H9 (cell line): ENCODE measurements around the gene PRR23A. TPM values are rescaled to one million over a fixed set of nuclear protein-coding genes. Genes with fewer than 3 reads are reported as not detected.

Source experiments
- DNase-seq: peaks from one replicate; pipeline ENCODE4 v3.0.0-alpha.2; 2017
- H2AFZ ChIP-seq: one replicate; pipeline ENCODE4 v1.6.1; 2013; ENCODE audit warnings: mild to moderate bottlenecking, low read length, control low read depth, moderate library complexity
- H2AK5ac ChIP-seq: 2 replicates; pipeline ENCODE4 v1.6.1; 2013; ENCODE audit warnings: low read length, control low read depth, mixed read lengths; ENCODE audit not compliant: insufficient read length
- H2BK120ac ChIP-seq: one replicate; pipeline ENCODE4 v1.6.1; 2013; ENCODE audit warnings: low read depth, mild to moderate bottlenecking, low read length, control low read depth, inconsistent platforms; ENCODE audit not compliant: poor library complexity, severe bottlenecking
- H2BK12ac ChIP-seq: 2 replicates; pipeline ENCODE4 v1.6.1; 2013; ENCODE audit warnings: low read length, control low read depth, mixed read lengths, low read depth; ENCODE audit not compliant: insufficient read length
- H2BK15ac ChIP-seq: 2 replicates; pipeline ENCODE4 v1.6.1; 2013; ENCODE audit warnings: low read depth, low read length, control low read depth
- H2BK20ac ChIP-seq: one replicate; pipeline ENCODE4 v1.6.1; 2013; ENCODE audit warnings: low read depth, mild to moderate bottlenecking, low read length, control low read depth, inconsistent platforms; ENCODE audit not compliant: poor library complexity, severe bottlenecking
- H2BK5ac ChIP-seq: 2 replicates; pipeline ENCODE4 v1.6.1; 2013; ENCODE audit warnings: low read length, control low read depth, mixed read lengths; ENCODE audit not compliant: insufficient read length
- H3K14ac ChIP-seq: 2 replicates; pipeline ENCODE4 v1.6.1; 2013; ENCODE audit warnings: low read length, control low read depth; ENCODE audit not compliant: insufficient read depth
- H3K18ac ChIP-seq: 2 replicates; pipeline ENCODE4 v1.6.1; 2013; ENCODE audit warnings: low read depth, mild to moderate bottlenecking, mixed read lengths, low read length, control low read depth; ENCODE audit not compliant: insufficient read length
- H3K23ac ChIP-seq: 2 replicates; pipeline ENCODE4 v1.6.1; 2013; ENCODE audit warnings: low read length, control low read depth, mixed read lengths, low read depth; ENCODE audit not compliant: insufficient read length
- H3K23me2 ChIP-seq: 2 replicates; pipeline ENCODE4 v1.6.1; 2013; ENCODE audit warnings: low read depth, mild to moderate bottlenecking, mixed read lengths, low read length, control low read depth; ENCODE audit not compliant: insufficient read length, poor library complexity, severe bottlenecking
- H3K27ac ChIP-seq: 2 replicates; pipeline ENCODE4 v1.5.1; 2013; ENCODE audit warnings: low read length, control low read depth, mixed read lengths, low read depth; ENCODE audit not compliant: insufficient read length
- H3K27me3 ChIP-seq: 2 replicates; pipeline ENCODE4 v1.6.1; 2013; ENCODE audit warnings: low read length, control low read depth, inconsistent platforms; ENCODE audit not compliant: insufficient read depth
- H3K4ac ChIP-seq: 2 replicates; pipeline ENCODE4 v1.6.1; 2013; ENCODE audit warnings: low read depth, mild to moderate bottlenecking, control low read depth, inconsistent platforms, low read length, moderate library complexity
- H3K4me1 ChIP-seq: 2 replicates; pipeline ENCODE4 v1.6.1; 2013; ENCODE audit warnings: low read length, control low read depth, inconsistent platforms; ENCODE audit not compliant: insufficient read depth
- H3K4me2 ChIP-seq: 2 replicates; pipeline ENCODE4 v1.6.1; 2013; ENCODE audit warnings: low read length, control low read depth, mixed read lengths; ENCODE audit not compliant: insufficient read length, insufficient read depth
- H3K56ac ChIP-seq: 2 replicates; pipeline ENCODE4 v1.6.1; 2013; ENCODE audit warnings: low read depth, mild to moderate bottlenecking, mixed read lengths, low read length, control low read depth; ENCODE audit not compliant: insufficient read length
- H3K79me1 ChIP-seq: 2 replicates; pipeline ENCODE4 v1.6.1; 2013; ENCODE audit warnings: low read depth, mild to moderate bottlenecking, moderate library complexity, low read length, control low read depth, inconsistent platforms; ENCODE audit not compliant: insufficient read depth, poor library complexity, severe bottlenecking
- H3K79me2 ChIP-seq: 2 replicates; pipeline ENCODE4 v1.6.1; 2013; ENCODE audit warnings: low read length, control low read depth, inconsistent platforms; ENCODE audit not compliant: insufficient read depth
- H3K9ac ChIP-seq: 2 replicates; pipeline ENCODE4 v1.6.1; 2013; ENCODE audit warnings: low read length, control low read depth, mixed read lengths; ENCODE audit not compliant: insufficient read length; ENCODE audit errors: extremely low read depth
- H3K9me3 ChIP-seq: one replicate; pipeline ENCODE4 v1.6.1; 2013; ENCODE audit warnings: low read depth, low read length, inconsistent platforms; ENCODE audit not compliant: control insufficient read depth
- H3T11ph ChIP-seq: one replicate; pipeline ENCODE4 v1.6.1; 2013; ENCODE audit warnings: mild to moderate bottlenecking, low read length, control low read depth, inconsistent platforms
- H4K20me1 ChIP-seq: one replicate; pipeline ENCODE4 v1.6.1; 2013; ENCODE audit not compliant: control insufficient read depth, insufficient read length, insufficient read depth
- H4K5ac ChIP-seq: 2 replicates; pipeline ENCODE4 v1.6.1; 2013; ENCODE audit warnings: low read depth, mild to moderate bottlenecking, mixed read lengths, low read length, control low read depth; ENCODE audit not compliant: insufficient read length
- H4K8ac ChIP-seq: replicated peaks from 2 replicates; pipeline ENCODE4 v1.6.1; 2013; ENCODE audit warnings: low read length, control low read depth, mixed read lengths, low read depth; ENCODE audit not compliant: insufficient read length
- H4K91ac ChIP-seq: 2 replicates; pipeline ENCODE4 v1.6.1; 2013; ENCODE audit warnings: low read depth, mild to moderate bottlenecking, moderate library complexity, mixed read lengths, low read length, control low read depth; ENCODE audit not compliant: insufficient read length
- H3K27ac Mint-ChIP-seq, 3 experiments: 2 replicates in 2 of 3; 3 replicates in 1 of 3; pipeline ENCODE4 v1.8.0; 2020 to 2021; ENCODE audit warnings: mixed read lengths in 3 of 3, mild to moderate bottlenecking in 1 of 3, moderate library complexity in 1 of 3
- H3K27me3 Mint-ChIP-seq: 2 replicates; pipeline ENCODE4 v1.8.0; 2021; ENCODE audit warnings: low read depth, mild to moderate bottlenecking, moderate library complexity, mixed read lengths
- H3K36me3 Mint-ChIP-seq, 3 experiments: 2 replicates in 2 of 3; 3 replicates in 1 of 3; pipeline ENCODE4 v1.8.0; 2020 to 2021; ENCODE audit warnings: low read depth in 3 of 3, mixed read lengths in 3 of 3; ENCODE audit not compliant: insufficient read depth in 1 of 3
- H3K4me1 Mint-ChIP-seq, 2 experiments: 2 replicates each; pipeline ENCODE4 v1.8.0; 2020; ENCODE audit warnings: mixed read lengths in 2 of 2
- H3K4me3 Mint-ChIP-seq, 2 experiments: 2 replicates in 1 of 2; 3 replicates in 1 of 2; pipeline ENCODE4 v1.8.0; 2020 to 2021; ENCODE audit warnings: mild to moderate bottlenecking in 2 of 2, mixed read lengths in 2 of 2, moderate library complexity in 1 of 2
- H3K9me3 Mint-ChIP-seq, 2 experiments: 2 replicates in 1 of 2; 3 replicates in 1 of 2; pipeline ENCODE4 v1.8.0; 2020; ENCODE audit warnings: mild to moderate bottlenecking in 2 of 2, mixed read lengths in 2 of 2, moderate library complexity in 1 of 2
- WGBS: extraction: QIAGEN DNeasy Blood & Tissue Kit; methylation state at CpG from one replicate; pipeline ENCODE4 v1.1.7; 2013; ENCODE audit warnings: missing lambda C conversion rate, low lambda C conversion rate, mixed read lengths; ENCODE audit not compliant: insufficient read length; ENCODE audit errors: extremely low coverage; 5-methylcytosine and 5-hydroxymethylcytosine counted together
- total RNA-seq: library from RNA; stranded (reverse); gene quantifications from 2 replicates; pipeline ENCODE4 v1.2.1, GENCODE V29; 2021
- TF ChIP-seq, protein P1 (sequence below): fragments of 200-600 bp; sonication (generic); conservative IDR thresholded peaks from 3 replicates; pipeline ENCODE4 v1.8.0; 2021; ENCODE audit warnings: antibody characterized with exemption, mild to moderate bottlenecking

PRR23A gene
- total RNA-seq, 1 experiment from 2014 or later, result not detected

GRCh38 chr3:138987181-138987580 lies 18.9 kb downstream of the PRR23A start:
- Mint-ChIP-seq H3K9me3 (no peaks in the 10 kb centered on the region), H3K27ac (no peak overlapping the region; a peak in 1 of 7 replicates), H3K4me1 (no peaks in the 10 kb centered on the region), H3K36me3 (no peaks in the 10 kb centered on the region), H3K27me3 (peaks cover 20% of the 10 kb centered on the region), H3K4me3 (no peak overlapping the region)
- no peak overlapping the region for H2BK20ac ChIP-seq
- H3K9me3 ChIP-seq, result no peaks in the 10 kb centered on the region
- no peak overlapping the region for H2BK5ac ChIP-seq
- TF ChIP-seq, protein P1, sequence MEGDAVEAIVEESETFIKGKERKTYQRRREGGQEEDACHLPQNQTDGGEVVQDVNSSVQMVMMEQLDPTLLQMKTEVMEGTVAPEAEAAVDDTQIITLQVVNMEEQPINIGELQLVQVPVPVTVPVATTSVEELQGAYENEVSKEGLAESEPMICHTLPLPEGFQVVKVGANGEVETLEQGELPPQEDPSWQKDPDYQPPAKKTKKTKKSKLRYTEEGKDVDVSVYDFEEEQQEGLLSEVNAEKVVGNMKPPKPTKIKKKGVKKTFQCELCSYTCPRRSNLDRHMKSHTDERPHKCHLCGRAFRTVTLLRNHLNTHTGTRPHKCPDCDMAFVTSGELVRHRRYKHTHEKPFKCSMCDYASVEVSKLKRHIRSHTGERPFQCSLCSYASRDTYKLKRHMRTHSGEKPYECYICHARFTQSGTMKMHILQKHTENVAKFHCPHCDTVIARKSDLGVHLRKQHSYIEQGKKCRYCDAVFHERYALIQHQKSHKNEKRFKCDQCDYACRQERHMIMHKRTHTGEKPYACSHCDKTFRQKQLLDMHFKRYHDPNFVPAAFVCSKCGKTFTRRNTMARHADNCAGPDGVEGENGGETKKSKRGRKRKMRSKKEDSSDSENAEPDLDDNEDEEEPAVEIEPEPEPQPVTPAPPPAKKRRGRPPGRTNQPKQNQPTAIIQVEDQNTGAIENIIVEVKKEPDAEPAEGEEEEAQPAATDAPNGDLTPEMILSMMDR, result no peak
- H4K20me1 ChIP-seq, result no peaks in the 10 kb centered on the region
- H3T11ph ChIP-seq, result no peak overlapping the region
- no peak overlapping the region for H3K9ac ChIP-seq
- H2AFZ ChIP-seq, result no peak overlapping the region
- H3K4ac ChIP-seq, result no peak overlapping the region
- no peak overlapping the region for H3K56ac ChIP-seq
- H3K27ac ChIP-seq, result no peak overlapping the region
- H3K79me2 ChIP-seq, result no peaks in the 10 kb centered on the region
- no peak overlapping the region for H4K5ac ChIP-seq
- H3K23ac ChIP-seq, result no peak overlapping the region
- H2AK5ac ChIP-seq, result no peak overlapping the region
- H4K91ac ChIP-seq, result no peak overlapping the region
- H3K27me3 ChIP-seq, result no peaks in the 10 kb centered on the region
- DNase-seq, result no peak
- WGBS, result no CpG with 5 or more reads among the region's 2 CpGs
- no peak overlapping the region for H2BK120ac ChIP-seq
- no peak overlapping the region; the same call in 1 of the 2 replicates for H3K14ac ChIP-seq
- H4K8ac ChIP-seq, result no peak overlapping the region
- H3K23me2 ChIP-seq, result no peaks in the 10 kb centered on the region
- no peaks in the 10 kb centered on the region for H3K79me1 ChIP-seq
- H3K4me1 ChIP-seq, result no peaks in the 10 kb centered on the region
- no peak overlapping the region for H2BK12ac ChIP-seq
- H3K4me2 ChIP-seq, result no peak overlapping the region
- no peak overlapping the region for H3K18ac ChIP-seq
- no peak overlapping the region for H2BK15ac ChIP-seq
